ENCODE data around the gene HOGA1. TPM values are rescaled to one million over a fixed set of nuclear protein-coding genes. Genes with fewer than 3 reads are reported as not detected.

The HOGA1 gene
- total RNA-seq, 2 donors from 2014 or later = 0.49 TPM; not detected in 1

GRCh38 chr10:97580421-97581367, 3.5 kb upstream of the HOGA1 start:
- intact Hi-C loops (cut with DNase I) = no loop called here
- no peak for TF ChIP-seq CTCF (IDR thresholded peaks at IDR 0.05)
- Histone ChIP-seq H3K4me1 (no peaks in the 10 kb centered on the region), H3K27me3 (no peaks in the 10 kb centered on the region), H3K4me3 (no peak overlapping the region), H3K36me3 (no peaks in the 10 kb centered on the region), H3K27ac (no peak overlapping the region), H3K9ac (ENCODE audit: low read depth in 2 of 2, low read length in 2 of 2) (no peak overlapping the region), H3K9me3 (no peaks in the 10 kb centered on the region)
- DNase-seq = no peak

- no peaks in the 10 kb centered on the region for H3K4me1 ChIP-seq
- H3K4me3 ChIP-seq = no peak overlapping the region
- no peak overlapping the region for H3K27ac ChIP-seq
- H3K9ac ChIP-seq (ENCODE audit: low read depth in 2 of 2, low read length in 2 of 2) = no peak overlapping the region
- intact Hi-C loops (cut with DNase I) = no loop called here
- DNase-seq = no peak
- H3K27me3 ChIP-seq = no peaks in the 10 kb centered on the region
- TF ChIP-seq CTCF (IDR thresholded peaks at IDR 0.05) = no peak
- H3K9me3 ChIP-seq = no peaks in the 10 kb centered on the region
- no peaks in the 10 kb centered on the region for H3K36me3 ChIP-seq
Observed at GRCh38 chr10:97582169-97582568, 2.0 kb upstream of the HOGA1 start.

- intact Hi-C loops (cut with DNase I) = no loop called here
- DNase-seq = no peak
- H3K36me3 ChIP-seq = no peaks in the 10 kb centered on the region
- no peak overlapping the region for H3K9ac ChIP-seq (ENCODE audit: low read depth in 2 of 2, low read length in 2 of 2)
- no peak overlapping the region for H3K4me3 ChIP-seq
- no peak overlapping the region for H3K27ac ChIP-seq
- no peaks in the 10 kb centered on the region for H3K4me1 ChIP-seq
- TF ChIP-seq CTCF (IDR thresholded peaks at IDR 0.05) = no peak
- no peaks in the 10 kb centered on the region for H3K9me3 ChIP-seq
- H3K27me3 ChIP-seq = no peaks in the 10 kb centered on the region
Observed at GRCh38 chr10:97583476-97583875, 713 bp upstream of the HOGA1 start.

- H3K9me3 ChIP-seq = no peaks in the 10 kb centered on the region
- no peak overlapping the region for H3K27ac ChIP-seq
- intact Hi-C loops (cut with DNase I) = no loop called here
- no peak overlapping the region for H3K9ac ChIP-seq (ENCODE audit: low read depth in 2 of 2, low read length in 2 of 2)
- no peaks in the 10 kb centered on the region for H3K36me3 ChIP-seq
- no peak overlapping the region for H3K4me3 ChIP-seq
- no peak for TF ChIP-seq CTCF (IDR thresholded peaks at IDR 0.05)
- H3K4me1 ChIP-seq = no peaks in the 10 kb centered on the region
- no peaks in the 10 kb centered on the region for H3K27me3 ChIP-seq
- DNase-seq = no peak
Observed at GRCh38 chr10:97584798-97585438, 729 bp downstream of the HOGA1 start.

GRCh38 chr10:97585439-97585811, 1.2 kb downstream of the HOGA1 start:
- Histone ChIP-seq H3K4me1 (no peaks in the 10 kb centered on the region), H3K9me3 (no peaks in the 10 kb centered on the region), H3K27ac (no peak overlapping the region), H3K4me3 (no peak overlapping the region), H3K36me3 (no peaks in the 10 kb centered on the region), H3K9ac (ENCODE audit: low read depth in 2 of 2, low read length in 2 of 2) (no peak overlapping the region), H3K27me3 (no peaks in the 10 kb centered on the region)
- no peak for TF ChIP-seq CTCF (IDR thresholded peaks at IDR 0.05)
- no peak for DNase-seq
- intact Hi-C loops (cut with DNase I) = no loop called here

All from colonic mucosa (tissue), 4 donors.